Vagina (tissue), 2 donors: ENCODE data around the gene CATSPER3.

Source experiments
- CTCF ChIP-seq, 3 experiments: fragments of 450-650 bp in 2 of 3; fragments of 200-600 bp in 1 of 3; sonication (generic) in 1 of 3; IDR thresholded peaks; one replicate each; pipeline ENCODE4 v1.5.1; 2017 to 2019; ENCODE audit warnings: antibody characterized with exemption in 3 of 3, mild to moderate bottlenecking in 2 of 3, moderate library complexity in 2 of 3
- POLR2A ChIP-seq, 2 donors: fragments of 450-650 bp; IDR thresholded peaks; one replicate each; pipeline ENCODE4 v1.6.1; 2017; ENCODE audit warnings: antibody characterized with exemption in 2 of 2, mild to moderate bottlenecking in 2 of 2, moderate library complexity in 2 of 2
- POLR2AphosphoS5 ChIP-seq, 2 donors: sonication (generic); formaldehyde crosslinking; IDR thresholded peaks; one replicate each; pipeline ENCODE4 v1.9.0; 2017; ENCODE audit warnings: antibody characterized with exemption in 2 of 2, mild to moderate bottlenecking in 2 of 2, low read depth in 1 of 2; ENCODE audit not compliant: insufficient read depth in 1 of 2

- TF ChIP-seq CTCF (IDR thresholded peaks at IDR 0.05) (no peak), POLR2A (IDR thresholded peaks at IDR 0.05) (no peak), POLR2AphosphoS5 (IDR thresholded peaks at IDR 0.05; ENCODE audit: insufficient read depth in 1 of 2, low read depth in 1 of 2) (no peak)
Observed at GRCh38 chr5:135007305-135007704, 39.6 kb downstream of the CATSPER3 start.
